Keratinocyte (primary cell): Measurements from ENCODE around the gene PARD3. TPM values are rescaled to one million over a fixed set of nuclear protein-coding genes. Genes with fewer than 3 reads are reported as not detected.

Experiments
- DNase-seq: peaks from one replicate; pipeline ENCODE4 v3.0.0-alpha.2; 2011; ENCODE audit warnings: low read depth, missing footprints, low spot score
- FAIRE-seq: peaks from 2 replicates; lab custom pipeline; 2011; peaks lifted over from hg19 to GRCh38; lab: Jason Lieb, UNC
- H2AFZ ChIP-seq: 2 replicates; pipeline ENCODE4 v1.6.0; 2012; ENCODE audit warnings: low read length, control low read depth, inconsistent platforms; ENCODE audit not compliant: control insufficient read depth
- H3K27ac ChIP-seq: 2 replicates; pipeline ENCODE4 v1.5.1; 2011; ENCODE audit warnings: low read length; ENCODE audit not compliant: control insufficient read depth, insufficient read depth
- H3K27me3 ChIP-seq: 3 replicates; pipeline ENCODE4 v1.6.0; 2011; ENCODE audit warnings: low read length; ENCODE audit not compliant: control insufficient read depth, insufficient read depth; ENCODE audit errors: extremely low read depth
- H3K36me3 ChIP-seq, 2 experiments: 2 replicates in 1 of 2; 3 replicates in 1 of 2; pipeline ENCODE4 v1.5.1; 2011; ENCODE audit warnings: low read length in 2 of 2, mild to moderate bottlenecking in 1 of 2; ENCODE audit not compliant: control insufficient read depth in 2 of 2, insufficient read depth in 2 of 2; ENCODE audit errors: extremely low read depth in 1 of 2
- H3K4me1 ChIP-seq: 3 replicates; pipeline ENCODE4 v1.5.1; 2011; ENCODE audit warnings: low read length; ENCODE audit not compliant: control insufficient read depth, insufficient read depth; ENCODE audit errors: extremely low read depth
- H3K4me2 ChIP-seq: 3 replicates; pipeline ENCODE4 v1.6.0; 2011; ENCODE audit warnings: low read depth, low read length; ENCODE audit not compliant: control insufficient read depth, insufficient read depth; ENCODE audit errors: extremely low read depth
- H3K4me3 ChIP-seq, 3 experiments: fragments of 200-600 bp in 1 of 3; sonication (generic) in 1 of 3; 2 replicates in 2 of 3; 3 replicates in 1 of 3; pipeline ENCODE4 v1.5.1; 2011 to 2016; ENCODE audit warnings: low read length in 3 of 3, mild to moderate bottlenecking in 3 of 3, control low read depth in 2 of 3, inconsistent platforms in 1 of 3, low read depth in 1 of 3, mixed read lengths in 1 of 3, mixed run types in 1 of 3, moderate library complexity in 1 of 3; ENCODE audit not compliant: control insufficient read depth in 2 of 3, insufficient read depth in 2 of 3; ENCODE audit errors: extremely low read depth in 1 of 3
- H3K79me2 ChIP-seq: 2 replicates; pipeline ENCODE4 v1.6.0; 2012; ENCODE audit warnings: low read length; ENCODE audit not compliant: control insufficient read depth, insufficient read depth
- H3K9ac ChIP-seq: 3 replicates; pipeline ENCODE4 v1.6.0; 2011; ENCODE audit warnings: low read length; ENCODE audit not compliant: control insufficient read depth, insufficient read depth; ENCODE audit errors: extremely low read depth
- H3K9me1 ChIP-seq: 3 replicates; pipeline ENCODE4 v1.6.0; 2011; ENCODE audit warnings: low read length; ENCODE audit not compliant: control insufficient read depth, insufficient read depth; ENCODE audit errors: extremely low read depth
- H3K9me3 ChIP-seq: 2 replicates; pipeline ENCODE4 v1.5.1; 2012; ENCODE audit warnings: low read depth, low read length; ENCODE audit not compliant: control insufficient read depth
- H4K20me1 ChIP-seq: 3 replicates; pipeline ENCODE4 v1.6.0; 2011; ENCODE audit warnings: low read length; ENCODE audit not compliant: control insufficient read depth, insufficient read depth; ENCODE audit errors: extremely low read depth
- EZH2 ChIP-seq: IDR thresholded peaks from one replicate; pipeline ENCODE4 v1.6.1; 2012; ENCODE audit warnings: inconsistent platforms, mild to moderate bottlenecking, low read length, moderate library complexity
- dilution Hi-C: fragments of 300-500 bp; cut with MboI; formaldehyde crosslinking; loops from one replicate; pipeline ENCODE4 v1.7.0; 2020; ENCODE audit warnings: low sequenced_read_pairs; ENCODE audit not compliant: extremely low pct_ligation_motif_present
- polyA plus RNA-seq, 5 experiments: library from polyadenylated mRNA; depleted of rRNA in 3 of 5; stranded (reverse) in 3 of 5; stranded (forward) in 1 of 5; unstranded in 1 of 5; fragments of >200 nt; gene quantifications; 1 replicate in 1 of 5; 2 replicates in 3 of 5; 3 replicates in 1 of 5; pipeline versions ENCODE4 v1.2.1 to v1.2.3, GENCODE V29; 2011 to 2012; ENCODE audit warnings: missing spikeins in 2 of 5, low read depth in 1 of 5, low replicate concordance in 1 of 5
- TF ChIP-seq, protein P1 (sequence below), 3 experiments: IDR thresholded peaks in 1 of 3; conservative IDR thresholded peaks in 1 of 3; optimal IDR thresholded peaks in 1 of 3; 2 replicates in 2 of 3; 3 replicates in 1 of 3; pipeline versions ENCODE3 to v1.5.1; 2011; ENCODE audit warnings: low read length in 3 of 3, mild to moderate bottlenecking in 3 of 3, moderate library complexity in 2 of 3, control low read depth in 1 of 3, inconsistent platforms in 1 of 3; ENCODE audit not compliant: insufficient read depth in 2 of 3; ENCODE audit errors: extremely low read depth in 1 of 3

PARD3 gene
- polyA plus RNA-seq, 1 donor (not counting 4 experiments of a cell fraction or from before 2014, with no cell fraction given), result 46.4 TPM

DNA sequence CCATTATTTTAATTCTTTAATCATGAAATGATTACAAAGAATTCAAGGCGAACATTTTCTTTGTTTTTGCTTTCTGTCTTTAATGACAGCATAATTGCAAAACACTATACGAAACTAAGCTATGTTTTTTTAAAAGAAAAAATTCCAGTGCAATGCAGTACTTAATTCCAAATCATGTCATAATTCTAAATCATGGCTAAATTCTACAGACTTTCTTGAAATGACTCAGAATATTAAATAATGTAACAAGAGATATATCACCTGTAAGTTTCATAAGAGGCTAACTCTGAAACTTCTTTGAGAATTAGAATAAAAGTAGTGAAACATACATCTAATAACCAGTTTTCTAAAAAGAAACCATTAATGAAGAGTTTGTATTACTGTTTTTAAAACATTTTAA lies 671.6 kb downstream of the PARD3 start:
- H3K27me3 ChIP-seq, result no peaks in the 10 kb centered on the region
- no peaks in the 10 kb centered on the region for H3K79me2 ChIP-seq
- no peaks in the 10 kb centered on the region for H3K36me3 ChIP-seq
- H3K9me1 ChIP-seq, result no peaks in the 10 kb centered on the region
- no peaks in the 10 kb centered on the region for H4K20me1 ChIP-seq
- H3K4me3 ChIP-seq, result no peak overlapping the region
- no peak for TF ChIP-seq EZH2
- TF ChIP-seq, protein P1, sequence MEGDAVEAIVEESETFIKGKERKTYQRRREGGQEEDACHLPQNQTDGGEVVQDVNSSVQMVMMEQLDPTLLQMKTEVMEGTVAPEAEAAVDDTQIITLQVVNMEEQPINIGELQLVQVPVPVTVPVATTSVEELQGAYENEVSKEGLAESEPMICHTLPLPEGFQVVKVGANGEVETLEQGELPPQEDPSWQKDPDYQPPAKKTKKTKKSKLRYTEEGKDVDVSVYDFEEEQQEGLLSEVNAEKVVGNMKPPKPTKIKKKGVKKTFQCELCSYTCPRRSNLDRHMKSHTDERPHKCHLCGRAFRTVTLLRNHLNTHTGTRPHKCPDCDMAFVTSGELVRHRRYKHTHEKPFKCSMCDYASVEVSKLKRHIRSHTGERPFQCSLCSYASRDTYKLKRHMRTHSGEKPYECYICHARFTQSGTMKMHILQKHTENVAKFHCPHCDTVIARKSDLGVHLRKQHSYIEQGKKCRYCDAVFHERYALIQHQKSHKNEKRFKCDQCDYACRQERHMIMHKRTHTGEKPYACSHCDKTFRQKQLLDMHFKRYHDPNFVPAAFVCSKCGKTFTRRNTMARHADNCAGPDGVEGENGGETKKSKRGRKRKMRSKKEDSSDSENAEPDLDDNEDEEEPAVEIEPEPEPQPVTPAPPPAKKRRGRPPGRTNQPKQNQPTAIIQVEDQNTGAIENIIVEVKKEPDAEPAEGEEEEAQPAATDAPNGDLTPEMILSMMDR (optimal IDR thresholded peaks at IDR 0.05 in 1 of 3, IDR thresholded peaks at IDR 0.05 in 1 of 3, conservative IDR thresholded peaks at IDR 0.05 in 1 of 3; ENCODE audit: extremely low read depth in 1 of 3, insufficient read depth in 2 of 3, low read length in 3 of 3), result no peak
- H3K27ac ChIP-seq, result no peak overlapping the region
- no peak for FAIRE-seq
- H3K4me2 ChIP-seq, result no peak overlapping the region
- dilution Hi-C loops, result no loop called here
- H3K9ac ChIP-seq, result no peak overlapping the region
- no peaks in the 10 kb centered on the region for H3K4me1 ChIP-seq
- no peak overlapping the region for H2AFZ ChIP-seq
- no peaks in the 10 kb centered on the region for H3K9me3 ChIP-seq
- DNase-seq, result no peak

DNA sequence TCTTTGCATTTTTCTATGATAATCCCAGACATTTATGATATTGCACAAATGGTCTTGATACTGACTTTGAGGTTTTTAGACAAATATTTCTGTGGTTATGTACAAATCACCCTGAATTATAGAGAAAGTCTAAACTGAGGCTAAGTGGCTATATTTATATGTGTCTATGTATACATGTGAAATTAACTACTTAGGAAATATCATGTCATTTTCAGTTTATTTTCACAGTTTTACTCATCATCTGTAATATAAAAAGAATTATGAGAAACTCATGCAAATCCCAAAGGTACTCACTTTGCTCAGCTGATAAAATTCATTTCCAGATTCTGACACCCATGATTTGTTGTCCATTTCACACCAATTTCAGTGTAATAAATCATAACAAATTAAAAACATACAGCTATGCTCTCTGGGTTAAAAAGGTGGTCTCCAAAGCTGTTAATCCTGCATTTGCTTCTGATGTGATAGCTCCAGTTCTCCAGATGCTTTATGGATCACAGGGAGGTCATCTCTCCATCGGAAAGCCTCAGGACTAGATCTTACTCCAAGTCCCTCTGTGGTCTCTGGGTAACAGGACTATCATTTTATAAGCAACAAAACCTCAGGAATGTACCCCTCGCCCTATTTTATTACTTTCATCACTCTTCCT lies 673.9 kb downstream of the PARD3 start:
- no peak for TF ChIP-seq EZH2
- TF ChIP-seq, protein P1 (optimal IDR thresholded peaks at IDR 0.05 in 1 of 3, IDR thresholded peaks at IDR 0.05 in 1 of 3, conservative IDR thresholded peaks at IDR 0.05 in 1 of 3; ENCODE audit: extremely low read depth in 1 of 3, insufficient read depth in 2 of 3, low read length in 3 of 3), result no peak
- dilution Hi-C loops, result no loop called here
- Histone ChIP-seq H3K36me3 (no peaks in the 10 kb centered on the region), H2AFZ (no peak overlapping the region), H3K79me2 (no peaks in the 10 kb centered on the region), H3K4me3 (no peak overlapping the region), H3K9ac (no peak overlapping the region), H3K4me2 (no peak overlapping the region), H3K27ac (no peak overlapping the region), H3K4me1 (no peaks in the 10 kb centered on the region), H3K9me1 (no peaks in the 10 kb centered on the region), H4K20me1 (no peaks in the 10 kb centered on the region), H3K9me3 (no peaks in the 10 kb centered on the region), H3K27me3 (no peaks in the 10 kb centered on the region)
- DNase-seq (no peak), FAIRE-seq (no peak)
